GM12873 (cell line): ENCODE measurements around the gene SEMA3B.

ENCODE experiments used
- CTCF ChIP-seq: IDR thresholded peaks from 2 replicates; pipeline ENCODE4 v1.5.1; 2012; ENCODE audit warnings: low read depth, mild to moderate bottlenecking, moderate library complexity, low read length, control low read depth; ENCODE audit not compliant: insufficient read depth; ENCODE audit errors: missing control alignments

SEMA3B gene

GRCh38 chr3:50314816-50315215 is 45.9 kb downstream of the SEMA3B start:
- no peak for TF ChIP-seq CTCF

GRCh38 chr3:50316657-50317242 is 47.8 kb downstream of the SEMA3B start:
- no peak for TF ChIP-seq CTCF

- no peak for TF ChIP-seq CTCF
These were observed 48.4 kb downstream of the SEMA3B start for GRCh38 chr3:50317300-50317699.

GRCh38 chr3:50318163-50318562 is 49.2 kb downstream of the SEMA3B start:
- no peak for TF ChIP-seq CTCF

- no peak for TF ChIP-seq CTCF
These were observed 49.7 kb downstream of the SEMA3B start for GRCh38 chr3:50318615-50319014.

- TF ChIP-seq CTCF, result no peak
These were observed 50.4 kb downstream of the SEMA3B start for GRCh38 chr3:50319181-50319893.

- TF ChIP-seq CTCF, result no peak
These were observed 51.1 kb downstream of the SEMA3B start for GRCh38 chr3:50319894-50320625.
